ENCODE measurements around the gene EREG. TPM values are rescaled to one million over a fixed set of nuclear protein-coding genes. Genes with fewer than 3 reads are reported as not detected.

Gene EREG
- total and polyA plus RNA-seq, 4 donors, result 0.51 TPM; not detected in 3

- TF ChIP-seq YY1 (IDR thresholded peaks at IDR 0.05) (no peak), RAD21 (IDR thresholded peaks at IDR 0.05) (peak; percentile 67 to 78), HNF4A (conservative IDR thresholded peaks at IDR 0.05) (no peak)
- TF ChIP-seq, protein P1, sequence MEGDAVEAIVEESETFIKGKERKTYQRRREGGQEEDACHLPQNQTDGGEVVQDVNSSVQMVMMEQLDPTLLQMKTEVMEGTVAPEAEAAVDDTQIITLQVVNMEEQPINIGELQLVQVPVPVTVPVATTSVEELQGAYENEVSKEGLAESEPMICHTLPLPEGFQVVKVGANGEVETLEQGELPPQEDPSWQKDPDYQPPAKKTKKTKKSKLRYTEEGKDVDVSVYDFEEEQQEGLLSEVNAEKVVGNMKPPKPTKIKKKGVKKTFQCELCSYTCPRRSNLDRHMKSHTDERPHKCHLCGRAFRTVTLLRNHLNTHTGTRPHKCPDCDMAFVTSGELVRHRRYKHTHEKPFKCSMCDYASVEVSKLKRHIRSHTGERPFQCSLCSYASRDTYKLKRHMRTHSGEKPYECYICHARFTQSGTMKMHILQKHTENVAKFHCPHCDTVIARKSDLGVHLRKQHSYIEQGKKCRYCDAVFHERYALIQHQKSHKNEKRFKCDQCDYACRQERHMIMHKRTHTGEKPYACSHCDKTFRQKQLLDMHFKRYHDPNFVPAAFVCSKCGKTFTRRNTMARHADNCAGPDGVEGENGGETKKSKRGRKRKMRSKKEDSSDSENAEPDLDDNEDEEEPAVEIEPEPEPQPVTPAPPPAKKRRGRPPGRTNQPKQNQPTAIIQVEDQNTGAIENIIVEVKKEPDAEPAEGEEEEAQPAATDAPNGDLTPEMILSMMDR (IDR thresholded peaks at IDR 0.05; ENCODE audit: low read depth, low read length, missing input control), result peak; percentile 55
- Histone ChIP-seq H3K36me3 (ENCODE audit: control insufficient read depth in 4 of 4, insufficient read depth in 3 of 4, low read depth in 1 of 4, low read length in 3 of 4) (no peaks in the 10 kb centered on the region), H3K4me3 (ENCODE audit: low read depth in 1 of 3, low read length in 3 of 3) (no peak overlapping the region), H3K27me3 (ENCODE audit: control insufficient read depth in 4 of 4, insufficient read depth in 4 of 4, low read length in 3 of 4) (peaks cover 0 to 10% (median under 1%) of the 10 kb centered on the region in 4 donors), H3K9me3 (ENCODE audit: control insufficient read depth in 4 of 4, low read length in 3 of 4) (no peaks in the 10 kb centered on the region), H3K4me1 (ENCODE audit: control insufficient read depth in 4 of 4, insufficient read depth in 4 of 4, low read length in 3 of 4) (peaks cover 0 to 2% (median 0%) of the 10 kb centered on the region in 4 donors), H3K9ac (ENCODE audit: low read depth in 1 of 2, low read length in 2 of 2) (no peak overlapping the region), H3K27ac (ENCODE audit: low read depth in 1 of 2, low read length in 2 of 2) (no peak overlapping the region)
- no peak for DNase-seq (ENCODE audit: low spot score)
- WGBS, result 4% methylated on average over 1 of the region's 1 CpG
Measured at GRCh38 chr4:74370912-74371311, 6.0 kb downstream of the EREG start.

DNA sequence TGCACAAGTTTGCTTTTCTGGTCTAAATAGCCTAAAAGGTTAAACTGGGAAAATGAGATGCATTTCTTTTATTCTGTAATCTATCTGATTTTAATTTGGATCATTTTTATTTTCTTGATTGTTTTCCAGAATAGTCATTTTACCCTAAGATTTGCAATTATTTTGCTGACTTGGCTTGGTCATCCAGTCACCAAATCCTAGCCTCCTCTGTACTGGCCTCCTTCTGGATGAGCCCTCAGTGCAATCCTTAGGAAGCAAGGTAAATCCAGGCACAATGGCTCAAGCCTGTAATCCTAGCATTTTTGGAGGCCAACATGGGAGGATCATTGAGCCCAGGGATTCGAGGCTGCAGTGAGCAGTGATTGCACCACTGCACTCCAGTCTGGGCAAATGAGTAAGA lies 9.2 kb downstream of the EREG start:
- TF ChIP-seq HNF4G (IDR thresholded peaks at IDR 0.05) (no peak), TAF1 (conservative IDR thresholded peaks at IDR 0.05) (no peak), YY1 (IDR thresholded peaks at IDR 0.05) (no peak), FOXA1 (IDR thresholded peaks at IDR 0.05) (no peak), FOXA2 (IDR thresholded peaks at IDR 0.05) (no peak)
- Histone ChIP-seq H3K4me3 (ENCODE audit: low read depth in 1 of 3, low read length in 3 of 3) (no peak overlapping the region), H3K9ac (ENCODE audit: low read depth in 1 of 2, low read length in 2 of 2) (no peak overlapping the region), H3K27ac (ENCODE audit: low read depth in 1 of 2, low read length in 2 of 2) (no peak overlapping the region), H3K9me3 (ENCODE audit: control insufficient read depth in 4 of 4, low read length in 3 of 4) (no peaks in the 10 kb centered on the region), H3K4me1 (ENCODE audit: control insufficient read depth in 4 of 4, insufficient read depth in 4 of 4, low read length in 3 of 4) (no peaks in the 10 kb centered on the region), H3K36me3 (ENCODE audit: control insufficient read depth in 4 of 4, insufficient read depth in 3 of 4, low read depth in 1 of 4, low read length in 3 of 4) (no peaks in the 10 kb centered on the region), H3K27me3 (ENCODE audit: control insufficient read depth in 4 of 4, insufficient read depth in 4 of 4, low read length in 3 of 4) (peaks cover 0 to 3% (median 0%) of the 10 kb centered on the region in 4 donors)
- 62% methylated on average over 1 of the region's 1 CpG for WGBS
- no peak for DNase-seq (ENCODE audit: low spot score)

- Histone ChIP-seq H3K9me3 (ENCODE audit: control insufficient read depth in 4 of 4, low read length in 3 of 4) (no peaks in the 10 kb centered on the region), H3K4me3 (ENCODE audit: low read depth in 1 of 3, low read length in 3 of 3) (no peak overlapping the region), H3K9ac (ENCODE audit: low read depth in 1 of 2, low read length in 2 of 2) (no peak overlapping the region), H3K27ac (ENCODE audit: low read depth in 1 of 2, low read length in 2 of 2) (no peak overlapping the region), H3K4me1 (ENCODE audit: control insufficient read depth in 4 of 4, insufficient read depth in 4 of 4, low read length in 3 of 4) (no peaks in the 10 kb centered on the region), H3K36me3 (ENCODE audit: control insufficient read depth in 4 of 4, insufficient read depth in 3 of 4, low read depth in 1 of 4, low read length in 3 of 4) (no peaks in the 10 kb centered on the region), H3K27me3 (ENCODE audit: control insufficient read depth in 4 of 4, insufficient read depth in 4 of 4, low read length in 3 of 4) (peaks cover 0 to 3% (median 0%) of the 10 kb centered on the region in 4 donors)
- TF ChIP-seq YY1 (IDR thresholded peaks at IDR 0.05), result no peak
- TF ChIP-seq, protein P2, sequence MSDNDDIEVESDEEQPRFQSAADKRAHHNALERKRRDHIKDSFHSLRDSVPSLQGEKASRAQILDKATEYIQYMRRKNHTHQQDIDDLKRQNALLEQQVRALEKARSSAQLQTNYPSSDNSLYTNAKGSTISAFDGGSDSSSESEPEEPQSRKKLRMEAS (IDR thresholded peaks at IDR 0.05), result no peak
- TF ChIP-seq, protein P1 (IDR thresholded peaks at IDR 0.05; ENCODE audit: low read depth, low read length, missing input control), result no peak
- TF ChIP-seq EGR1 (IDR thresholded peaks at IDR 0.05; ENCODE audit: low read depth in 2 of 2), result no peak
- no peak for TF ChIP-seq HNF4G (IDR thresholded peaks at IDR 0.05)
- TF ChIP-seq FOXA1 (IDR thresholded peaks at IDR 0.05), result no peak
- 71% methylated on average over 10 of the region's 10 CpGs for WGBS
- DNase-seq (ENCODE audit: low spot score), result no peak
Measured at GRCh38 chr4:74374561-74375327, 9.8 kb downstream of the EREG start.
